GM08714 (cell line): Measurements from ENCODE around the gene KLHL20.
"Not testable (repeated sequence)": the region's sequence is repeated elsewhere in the genome, so short reads cannot be mapped to it uniquely, and the experiment has no call there.

Experiments
- H3K4me3 ChIP-seq: fragments of 200-500 bp; sonication (Bioruptor generic); 2 replicates; pipeline ENCODE4 v1.5.1; 2014; ENCODE audit warnings: mild to moderate bottlenecking, low read length, inconsistent platforms
- ZNF274 ChIP-seq: IDR thresholded peaks from 2 replicates; pipeline ENCODE4 v1.6.1; 2012; ENCODE audit warnings: mild to moderate bottlenecking, low read depth, low read length

Gene KLHL20

DNA sequence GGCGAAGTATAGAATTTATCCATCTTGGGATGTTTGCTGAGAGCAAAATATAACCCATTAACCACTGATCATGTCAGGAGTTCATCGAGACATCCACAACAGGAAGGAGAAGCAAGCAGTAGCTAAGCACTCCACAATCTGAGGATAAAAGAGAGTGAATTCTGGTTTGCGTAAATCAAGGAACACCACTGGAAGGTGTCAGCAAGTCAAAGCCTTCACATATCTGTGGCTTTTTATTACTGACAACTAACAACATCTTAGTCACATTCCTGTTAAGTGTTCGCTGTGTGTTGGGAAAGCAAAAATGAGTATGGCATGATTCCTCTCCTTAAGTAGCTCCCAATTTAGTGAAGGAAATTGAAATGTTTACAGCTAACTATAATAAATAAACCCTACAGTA, 65.2 kb downstream of the KLHL20 start:
- no peak for TF ChIP-seq ZNF274
- H3K4me3 ChIP-seq, result no peak overlapping the region

- TF ChIP-seq ZNF274, result no peak
- H3K4me3 ChIP-seq, result no peak overlapping the region
These were observed 70.2 kb downstream of the KLHL20 start for GRCh38 chr1:173784997-173785396.

GRCh38 chr1:173789841-173790240, 75.1 kb downstream of the KLHL20 start:
- no peak for TF ChIP-seq ZNF274
- no peak overlapping the region for H3K4me3 ChIP-seq

- TF ChIP-seq ZNF274, result no peak
These were observed 83.3 kb downstream of the KLHL20 start for GRCh38 chr1:173798078-173798477.

DNA sequence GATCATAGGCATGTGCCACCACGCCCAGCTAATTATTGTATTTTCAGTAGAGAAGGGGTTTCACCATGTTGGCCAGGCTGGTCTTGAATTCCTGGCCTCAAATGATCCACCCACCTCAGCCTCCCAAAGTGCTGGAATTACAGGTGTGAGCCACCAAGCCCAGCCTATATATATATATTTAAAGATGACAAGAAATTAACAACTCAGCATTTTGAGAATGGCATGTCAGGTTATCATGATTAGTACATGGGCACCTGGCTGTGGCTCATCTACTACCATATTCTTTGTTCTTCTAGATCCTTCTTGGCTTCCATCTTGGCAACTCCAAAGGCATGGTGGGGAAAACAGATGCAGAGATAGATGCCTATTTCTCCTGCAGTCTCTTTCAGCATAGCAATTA, 85.2 kb downstream of the KLHL20 start:
- not testable (repeated sequence) for H3K4me3 ChIP-seq

More at GRCh38 chr1:173798078-173798477, 83.3 kb downstream of the KLHL20 start:
- H3K4me3 ChIP-seq, result no peak overlapping the region

DNA sequence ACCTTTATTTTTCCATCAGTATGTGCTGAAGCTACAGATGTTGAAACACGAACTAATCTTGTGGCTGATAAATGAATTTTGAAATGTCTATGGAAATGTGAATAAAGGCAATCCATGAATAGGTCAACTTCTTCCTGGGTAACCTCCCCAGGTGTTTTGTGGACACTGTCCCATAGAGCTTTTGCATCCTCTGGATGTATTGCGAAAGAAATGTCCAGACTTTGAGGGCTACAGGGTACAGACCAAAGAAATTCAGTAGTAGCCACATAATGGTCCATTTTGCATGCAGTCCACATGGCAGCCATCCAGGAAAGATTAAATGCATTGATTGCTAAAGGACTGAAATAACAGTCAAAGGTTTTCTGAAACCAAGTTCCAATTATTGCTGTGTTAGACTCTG, 88.2 kb downstream of the KLHL20 start:
- no peak overlapping the region for H3K4me3 ChIP-seq
- TF ChIP-seq ZNF274, result no peak

GRCh38 chr1:173813654-173814053, 98.9 kb downstream of the KLHL20 start:
- H3K4me3 ChIP-seq, result not testable (repeated sequence)

DNA sequence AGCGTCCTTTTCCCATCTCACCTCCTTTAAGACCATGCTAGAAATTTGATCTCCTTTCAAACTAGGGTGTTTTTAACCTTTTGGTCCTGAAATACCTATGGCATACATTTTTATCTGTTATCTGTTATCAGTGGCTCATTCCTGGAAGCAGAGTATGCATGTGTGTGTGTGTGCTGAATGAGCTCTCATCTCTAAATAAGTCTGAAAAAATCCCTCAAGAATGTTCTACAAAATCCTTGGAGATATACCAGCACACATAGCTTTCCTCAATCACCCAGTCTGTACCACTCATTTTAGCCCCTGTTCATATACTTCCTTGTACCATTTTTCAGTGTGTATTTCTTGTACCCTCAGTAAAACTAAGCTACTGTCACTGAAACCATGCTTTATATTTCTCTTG, 103.7 kb downstream of the KLHL20 start:
- no peak overlapping the region for H3K4me3 ChIP-seq
- no peak for TF ChIP-seq ZNF274

DNA sequence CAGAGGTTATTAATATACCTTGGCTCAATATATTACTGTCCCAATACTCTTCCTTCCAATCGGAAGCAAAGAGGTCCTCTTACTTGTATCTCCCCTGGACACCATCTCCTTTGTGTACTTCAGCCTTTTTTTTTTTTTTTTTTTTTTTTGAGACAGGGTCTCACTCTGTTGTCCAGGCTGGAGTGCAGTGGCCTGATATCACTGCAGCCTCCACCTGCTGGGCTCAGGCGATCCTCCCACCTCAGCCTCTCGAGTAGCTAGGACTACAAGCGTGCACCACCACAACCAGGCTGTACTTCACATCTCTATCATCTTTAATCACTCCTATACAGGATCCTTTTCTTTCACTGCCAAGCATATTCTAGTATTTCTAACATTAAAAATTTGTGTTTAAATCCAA, 106.9 kb downstream of the KLHL20 start:
- no peak for TF ChIP-seq ZNF274
- no peak overlapping the region for H3K4me3 ChIP-seq

GRCh38 chr1:173823781-173824314, 109.1 kb downstream of the KLHL20 start:
- H3K4me3 ChIP-seq, result peak overlapping the region; percentile 94
- TF ChIP-seq ZNF274, result no peak

- H3K4me3 ChIP-seq, result peak within 1 kb of the TSS; percentile 94
- TF ChIP-seq ZNF274, result no peak
These were observed 109.7 kb downstream of the KLHL20 start, which contains the start of the genes CENPL and DARS2 for GRCh38 chr1:173824315-173825081. Gene CENPL, minus strand, starts transcription at chr1:173824883. Its CDS starts 13,584 bp downstream, at chr1:173811299. Gene DARS2, plus strand, starts transcription at chr1:173824673. Its CDS starts 557 bp downstream, at chr1:173825230.

DNA sequence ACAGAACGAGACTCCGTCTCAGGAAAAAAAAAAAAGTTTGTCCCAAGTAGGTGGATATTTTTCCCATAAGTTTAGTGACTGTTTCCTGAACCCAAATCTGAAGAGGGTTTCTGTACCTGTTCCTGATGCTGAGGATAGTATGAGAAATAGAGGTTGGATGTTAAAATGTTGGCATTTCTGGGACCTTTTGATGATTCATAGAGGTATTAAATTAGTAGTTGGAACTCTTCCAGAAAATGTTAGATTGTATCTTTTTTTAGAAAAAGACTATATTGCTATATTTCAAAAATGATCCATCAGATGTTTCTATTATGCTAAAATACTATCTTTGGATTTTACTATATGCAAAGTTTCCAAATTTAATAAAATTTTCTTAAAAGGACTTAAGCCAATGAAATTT, 112.8 kb downstream of the KLHL20 start:
- H3K4me3 ChIP-seq, result no peak overlapping the region
- TF ChIP-seq ZNF274, result no peak

GRCh38 chr1:173832748-173833147, 118.0 kb downstream of the KLHL20 start:
- no peak overlapping the region for H3K4me3 ChIP-seq
- no peak for TF ChIP-seq ZNF274
